GM12892 (cell line): Measurements from ENCODE around the gene APOC1.

ENCODE experiments used
- DNase-seq: peaks from one replicate; pipeline ENCODE4 v3.0.0; 2011; ENCODE audit not compliant: insufficient read length
- FAIRE-seq: peaks from 2 replicates; lab custom pipeline; 2011; peaks lifted over from hg19 to GRCh38; lab: Jason Lieb, UNC
- POLR2A ChIP-seq: IDR thresholded peaks from 2 replicates; pipeline ENCODE4 v1.6.1; 2011; ENCODE audit warnings: low read depth, low read length, control low read depth
- POLR2AphosphoS5 ChIP-seq: IDR thresholded peaks from 2 replicates; pipeline ENCODE4 v1.6.1; 2011; ENCODE audit warnings: low read depth, low read length, control low read depth
- TAF1 ChIP-seq: IDR thresholded peaks from 2 replicates; pipeline ENCODE4 v1.6.1; 2011; ENCODE audit warnings: low read depth, mild to moderate bottlenecking, control low read depth, low read length, borderline replicate concordance

The APOC1 gene

DNA sequence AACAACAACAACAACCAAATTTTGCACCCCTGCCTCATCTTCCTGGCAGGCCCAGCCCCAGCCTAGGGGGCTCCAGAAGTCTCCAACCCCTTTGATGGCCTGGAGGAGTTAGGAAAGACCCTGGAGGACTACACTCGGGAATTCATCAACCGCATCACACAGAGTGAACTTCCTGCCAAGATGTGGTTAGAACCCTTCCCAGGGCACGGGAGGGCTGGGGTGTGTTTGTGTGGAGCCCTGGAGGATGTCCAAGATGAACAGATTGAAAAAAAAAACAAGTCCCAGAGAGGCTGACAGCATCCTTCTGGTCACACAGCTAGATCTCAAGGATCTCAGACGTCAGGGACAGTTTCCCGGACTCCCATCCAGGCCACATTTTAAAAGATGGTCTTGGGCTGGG lies 13.3 kb downstream of the APOC1 start:
- no peak for DNase-seq
- TF ChIP-seq POLR2AphosphoS5 (no peak), POLR2A (no peak)
- FAIRE-seq = no peak

DNA sequence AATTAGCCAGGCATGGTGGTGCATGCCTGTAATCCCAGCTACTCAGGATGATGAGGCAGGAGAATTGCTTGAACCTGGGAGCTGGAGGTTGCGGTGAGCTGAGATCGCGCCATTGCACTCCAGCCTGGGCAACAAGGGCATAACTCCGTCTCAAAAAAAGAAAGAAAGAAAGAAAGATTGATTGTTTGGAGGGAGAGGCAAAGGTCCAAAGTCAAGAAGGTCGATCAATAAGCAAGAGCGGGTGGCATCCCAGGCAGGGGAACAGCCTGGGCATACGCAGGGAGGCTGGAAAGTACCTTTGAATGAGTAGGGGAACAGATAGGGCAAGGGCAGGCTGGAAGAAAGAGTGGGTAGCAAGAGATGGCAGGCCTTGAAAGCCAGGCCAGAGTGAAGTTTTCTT lies 15.7 kb downstream of the APOC1 start:
- no peak for FAIRE-seq
- no peak for TF ChIP-seq POLR2A
- TF ChIP-seq TAF1 = no peak
- TF ChIP-seq POLR2AphosphoS5 = no peak
- no peak for DNase-seq

DNA sequence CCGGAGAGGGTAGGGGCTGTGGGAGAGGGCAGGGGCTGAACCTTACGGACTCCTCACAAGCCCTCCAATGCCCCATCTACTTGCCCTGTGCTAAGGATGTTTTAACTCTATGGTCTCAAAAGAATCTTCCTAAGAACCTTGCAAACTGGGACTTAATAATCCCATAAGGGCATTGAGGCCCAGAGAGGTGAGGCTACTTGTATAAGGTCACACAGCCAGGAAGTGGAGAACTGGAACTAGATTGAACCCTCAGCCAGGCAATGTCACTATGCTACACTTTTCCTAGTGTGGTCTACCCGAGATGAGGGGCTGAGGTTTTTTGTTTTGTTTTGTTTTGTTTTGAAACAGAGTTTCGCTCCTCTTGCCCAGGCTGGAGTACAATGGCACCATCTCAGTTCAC lies 17.1 kb downstream of the APOC1 start:
- FAIRE-seq (no peak), DNase-seq (no peak)
- no peak for TF ChIP-seq POLR2A
- no peak for TF ChIP-seq TAF1
- TF ChIP-seq POLR2AphosphoS5 = no peak

DNA sequence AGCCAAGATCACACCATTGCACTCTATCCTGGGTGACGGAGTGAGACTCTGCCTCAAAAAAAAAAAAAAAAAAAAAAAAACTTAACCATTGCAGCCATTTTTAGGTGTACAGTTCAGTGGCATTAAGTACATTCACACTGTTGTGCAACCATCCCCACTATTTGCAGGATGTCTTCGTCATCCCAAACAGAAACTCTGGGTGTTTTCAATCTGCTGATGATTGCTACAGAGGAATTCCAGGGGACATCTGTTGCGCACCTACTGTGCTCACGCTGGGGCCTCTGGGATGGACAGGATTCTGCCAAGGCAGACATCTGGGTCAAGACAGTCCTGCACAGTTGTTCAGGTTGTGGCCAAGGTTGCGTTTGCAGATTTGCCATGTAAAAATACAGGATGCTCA lies 25.3 kb downstream of the APOC1 start:
- TF ChIP-seq TAF1 (no peak), POLR2AphosphoS5 (no peak), POLR2A (no peak)
- no peak for FAIRE-seq
- no peak for DNase-seq

DNA sequence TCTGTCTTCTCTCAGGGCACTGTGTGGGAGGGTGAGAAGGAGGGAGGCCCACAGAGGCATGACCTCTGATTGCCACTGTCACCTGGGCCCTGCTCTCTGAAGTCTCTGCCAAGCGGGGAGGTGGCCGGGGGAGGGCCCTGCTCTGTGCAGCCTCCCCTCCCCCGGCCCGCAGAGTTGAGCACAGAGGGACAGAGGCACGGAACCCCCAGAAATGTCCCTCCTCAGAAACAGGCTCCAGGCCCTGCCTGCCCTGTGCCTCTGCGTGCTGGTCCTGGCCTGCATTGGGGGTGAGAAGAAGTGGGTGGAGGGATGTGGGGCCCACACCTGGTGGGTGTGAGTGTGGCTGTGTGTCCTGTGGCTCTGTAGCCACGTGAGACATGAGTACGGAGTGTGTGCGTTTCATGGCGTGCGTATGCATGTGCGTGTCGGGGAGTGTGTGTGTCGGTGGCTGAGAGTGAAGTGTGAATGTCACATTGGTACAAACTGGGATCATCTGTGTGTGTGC lies 27.7 kb downstream of the APOC1 start, which contains the start of gene APOC4:
Gene APOC4 (plus strand): TSS at position 171 of the 505 bp plus-strand sequence. CDS start 41 bp downstream, at position 212.
- no peak for TF ChIP-seq POLR2A
- TF ChIP-seq POLR2AphosphoS5 = no peak
- TF ChIP-seq TAF1 = no peak
- DNase-seq (no peak), FAIRE-seq (no peak)

DNA sequence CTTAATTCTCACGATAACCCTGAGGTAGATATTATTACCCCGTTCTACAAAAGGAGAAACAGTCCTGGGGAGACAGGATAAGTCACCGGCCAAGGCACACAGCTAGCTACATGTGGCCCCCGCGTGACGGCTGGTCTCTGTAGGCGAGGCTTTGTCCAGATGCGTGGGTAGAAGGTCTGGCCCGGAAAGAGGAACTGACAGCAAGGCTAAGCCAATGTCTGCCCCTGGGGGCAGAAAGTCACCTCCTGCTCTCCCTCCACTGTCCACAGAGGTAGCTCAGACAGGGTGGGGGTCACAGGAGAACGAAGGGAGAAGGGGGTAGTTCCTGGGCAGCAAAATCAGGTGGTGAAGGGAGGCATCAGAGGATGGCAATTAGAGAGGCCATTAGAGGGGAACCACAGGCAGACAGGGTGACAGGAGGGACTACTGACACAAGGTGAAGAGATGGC lies 29.4 kb downstream of the APOC1 start:
- FAIRE-seq (peak; percentile 24), DNase-seq (peak; percentile 82)
- TF ChIP-seq POLR2A (peak; percentile 52; the same call in 1 of the 2 replicates), TAF1 (no peak), POLR2AphosphoS5 (0 out of 2 replicates have a peak, but pooled peaks have one; percentile 29)

DNA sequence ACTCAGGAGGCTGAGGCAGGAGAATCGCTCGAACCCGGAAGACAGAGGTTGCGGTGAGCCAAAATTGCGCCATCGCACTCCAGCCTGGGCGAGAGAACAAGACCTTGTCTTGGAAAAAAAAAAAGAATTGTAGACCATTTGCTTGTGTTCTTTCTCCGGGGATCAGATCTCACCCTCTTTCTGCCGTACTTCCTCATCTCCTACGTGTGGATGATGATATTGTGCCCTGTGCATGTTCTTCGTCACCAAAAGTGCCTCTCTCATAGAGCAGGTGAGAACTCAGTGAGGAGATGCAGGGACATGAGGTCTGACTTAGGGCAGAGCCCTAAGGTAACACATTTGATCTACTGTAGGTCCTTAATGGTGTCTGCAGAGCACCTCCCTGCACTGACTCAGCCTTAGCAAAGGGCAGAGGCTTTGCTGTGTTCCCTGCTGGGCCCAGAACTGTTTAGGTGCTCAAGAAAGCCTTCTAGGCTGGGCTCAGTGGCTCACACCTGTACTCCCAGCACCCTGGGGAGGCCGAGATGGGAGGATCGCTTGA lies 32.7 kb downstream of the APOC1 start:
- FAIRE-seq = no peak
- no peak for DNase-seq
- TF ChIP-seq POLR2A (no peak), TAF1 (no peak), POLR2AphosphoS5 (no peak)

DNA sequence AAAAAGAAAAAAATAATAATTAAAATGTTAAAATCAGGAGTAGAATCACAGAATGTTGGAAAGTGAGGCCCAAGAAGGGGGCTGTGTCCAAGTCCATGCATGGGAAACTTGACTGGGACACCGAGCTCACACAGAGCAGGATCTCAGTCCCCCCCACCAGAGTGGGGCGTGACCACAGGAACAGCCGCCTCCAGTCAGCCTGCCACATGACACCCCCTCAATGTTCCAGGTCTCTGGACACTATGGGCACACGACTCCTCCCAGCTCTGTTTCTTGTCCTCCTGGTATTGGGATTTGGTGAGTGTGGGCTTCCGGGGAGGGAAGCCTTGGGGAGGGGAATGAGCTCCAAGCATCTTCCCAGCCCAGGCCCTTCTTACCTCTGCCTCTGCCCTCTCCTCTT lies 33.8 kb downstream of the APOC1 start:
- TF ChIP-seq POLR2A = no peak
- TF ChIP-seq TAF1 = no peak
- no peak for TF ChIP-seq POLR2AphosphoS5
- no peak for FAIRE-seq
- no peak for DNase-seq

DNA sequence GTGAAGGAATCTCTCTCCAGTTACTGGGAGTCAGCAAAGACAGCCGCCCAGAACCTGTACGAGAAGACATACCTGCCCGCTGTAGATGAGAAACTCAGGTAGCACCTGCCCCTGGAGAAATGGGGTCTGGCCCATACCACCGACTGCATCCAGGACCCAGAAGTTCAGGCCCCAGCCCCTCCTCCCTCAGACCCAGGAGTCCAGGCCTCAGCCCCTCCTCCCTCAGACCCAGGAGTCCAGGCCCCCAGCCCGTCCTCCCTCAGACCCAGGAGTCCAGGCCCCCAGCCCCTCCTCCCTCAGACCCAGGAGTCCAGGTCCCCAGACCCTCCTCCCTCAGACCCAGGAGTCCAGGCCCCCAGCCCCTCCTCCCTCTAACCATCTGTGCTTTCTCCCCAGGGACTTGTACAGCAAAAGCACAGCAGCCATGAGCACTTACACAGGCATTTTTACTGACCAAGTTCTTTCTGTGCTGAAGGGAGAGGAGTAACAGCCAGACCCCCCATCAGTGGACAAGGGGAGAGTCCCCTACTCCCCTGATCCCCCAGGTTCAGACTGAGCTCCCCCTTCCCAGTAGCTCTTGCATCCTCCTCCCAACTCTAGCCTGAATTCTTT lies 34.5 kb downstream of the APOC1 start:
- FAIRE-seq (no peak), DNase-seq (no peak)
- TF ChIP-seq POLR2A (no peak), POLR2AphosphoS5 (no peak), TAF1 (no peak)

DNA sequence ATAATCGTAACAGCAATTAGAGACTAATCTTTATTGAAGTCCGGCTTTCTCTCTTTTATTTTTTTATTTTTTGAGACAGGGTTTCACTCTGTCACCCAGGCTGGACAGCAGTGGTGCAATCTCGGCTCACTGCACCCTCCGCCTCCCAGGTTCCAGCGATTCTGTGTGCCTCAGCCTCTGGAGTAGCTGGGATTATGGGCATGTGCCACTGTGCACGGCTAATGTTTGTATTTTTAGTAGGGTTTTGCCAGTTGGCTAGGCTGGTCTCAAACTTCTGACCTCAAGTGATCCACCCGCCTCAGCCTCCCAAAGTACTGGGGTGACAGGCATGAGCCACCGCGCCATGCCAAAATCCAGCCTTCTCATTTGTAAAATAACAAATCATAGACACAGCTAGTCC lies 35.1 kb downstream of the APOC1 start:
- TF ChIP-seq TAF1 (no peak), POLR2A (no peak), POLR2AphosphoS5 (no peak)
- DNase-seq (no peak), FAIRE-seq (no peak)

DNA sequence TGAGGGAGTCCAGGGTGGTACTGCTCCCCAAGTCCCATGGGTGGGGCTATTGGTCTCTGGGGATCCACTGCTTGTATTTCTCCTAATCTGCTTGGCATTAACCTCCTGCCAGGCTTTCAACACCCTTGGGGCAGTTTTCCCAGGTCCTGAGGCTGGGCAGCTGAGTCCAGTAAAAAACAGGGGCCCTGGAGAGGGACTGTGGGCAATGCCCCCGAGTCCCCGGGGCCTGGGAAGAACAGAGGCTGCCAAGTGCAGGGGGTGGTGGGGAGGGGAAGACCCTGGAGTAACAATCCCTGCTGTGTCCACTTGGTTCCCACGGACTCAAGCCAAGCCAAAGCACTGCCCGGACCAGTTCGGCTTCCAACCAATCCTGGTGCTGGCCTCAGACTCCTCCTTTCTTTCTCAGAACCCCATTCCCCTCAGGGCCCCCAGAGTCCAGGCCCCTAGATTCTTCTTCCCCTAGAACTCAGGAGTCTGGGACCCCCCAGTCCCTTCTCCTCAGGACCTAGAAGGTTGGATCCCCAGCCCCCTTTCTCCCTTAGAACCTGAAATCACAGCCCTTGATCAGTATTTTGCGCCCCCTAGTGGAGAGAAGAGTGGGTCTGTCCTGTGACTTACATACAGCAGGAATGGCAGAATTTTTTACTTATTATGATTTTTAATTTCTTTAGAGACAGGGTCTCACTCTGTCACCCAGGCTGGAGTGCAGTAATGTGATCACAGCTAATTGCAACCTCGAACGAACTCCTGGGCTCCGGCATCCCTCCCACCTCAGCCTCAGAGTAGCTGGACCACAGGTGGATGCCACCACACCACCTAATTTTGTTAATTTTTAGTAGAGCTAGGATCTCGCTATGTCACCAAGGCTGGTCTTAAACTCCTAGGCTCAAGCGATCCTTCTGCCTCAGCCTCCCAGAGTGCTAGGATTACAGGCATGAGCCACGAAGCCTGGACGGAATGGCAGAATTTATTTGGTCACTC lies 37.1 kb downstream of the APOC1 start:
- TF ChIP-seq POLR2A (no peak), POLR2AphosphoS5 (no peak), TAF1 (no peak)
- DNase-seq (peak; percentile 64), FAIRE-seq (no peak)

DNA sequence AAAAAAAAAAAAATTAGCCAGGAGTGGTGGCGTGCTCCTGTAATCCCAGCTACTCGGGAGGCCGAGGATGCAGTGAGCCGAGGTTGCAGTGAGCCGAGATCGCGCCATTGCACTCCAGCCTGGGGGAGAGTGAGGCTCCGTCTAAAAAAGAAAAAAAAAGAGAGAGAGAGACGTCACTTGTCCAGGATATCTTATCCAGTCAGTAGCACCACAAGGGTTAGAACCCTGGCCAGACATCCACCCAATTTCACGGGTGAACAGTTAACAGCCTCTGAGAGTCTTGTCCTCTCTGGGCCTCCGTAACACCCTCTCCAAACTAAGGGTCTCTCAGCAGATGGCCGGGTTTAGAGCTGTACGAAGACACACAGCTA lies 39.9 kb downstream of the APOC1 start:
- TF ChIP-seq TAF1 (no peak), POLR2A (no peak), POLR2AphosphoS5 (no peak)
- no peak for DNase-seq
- FAIRE-seq = no peak
